CD4-positive, CD25-positive, alpha-beta regulatory T cell (primary cell): ENCODE results near the gene STH. TPM values are rescaled to one million over a fixed set of nuclear protein-coding genes. Genes with fewer than 3 reads are reported as not detected.
A peak's percentile ranks its signal among the peaks of the same experiment; 100 is the strongest.

Experiments
- ATAC-seq, 2 donors: fragments of 150-1000 bp; cut with Tn5 transposase; one replicate each; pipeline ENCODE4 v1.10.0; 2021; ENCODE audit warnings: low read depth in 2 of 2, moderate number of reproducible peaks in 2 of 2, moderate library complexity in 1 of 2
- DNase-seq, 3 donors: peaks; one replicate each; pipeline versions ENCODE4 v3.0.0 to v3.0.0-alpha.2; 2012 to 2022; ENCODE audit warnings: mixed read lengths in 1 of 3
- H3K27ac ChIP-seq: one replicate; pipeline ENCODE4 v1.7.0; 2013; ENCODE audit warnings: mild to moderate bottlenecking, low read length; ENCODE audit not compliant: insufficient read depth, poor library complexity, severe bottlenecking
- H3K27me3 ChIP-seq: one replicate; pipeline ENCODE4 v1.7.0; 2013; ENCODE audit warnings: low read length; ENCODE audit not compliant: control insufficient read depth, insufficient read depth
- H3K36me3 ChIP-seq: one replicate; pipeline ENCODE4 v1.7.0; 2013; ENCODE audit warnings: mild to moderate bottlenecking, low read length, moderate library complexity; ENCODE audit not compliant: control insufficient read depth, insufficient read depth
- H3K4me1 ChIP-seq: 2 replicates; pipeline ENCODE4 v1.7.0; 2013; ENCODE audit warnings: mild to moderate bottlenecking, low read length; ENCODE audit not compliant: insufficient read depth, control insufficient read depth, poor library complexity, severe bottlenecking
- H3K4me3 ChIP-seq: one replicate; pipeline ENCODE4 v1.7.0; 2013; ENCODE audit warnings: low read depth, mild to moderate bottlenecking, low read length, moderate library complexity
- H3K9me3 ChIP-seq, 2 experiments: 1 replicate in 1 of 2; 2 replicates in 1 of 2; pipeline ENCODE4 v1.7.0; 2013; ENCODE audit warnings: low read length in 2 of 2, mild to moderate bottlenecking in 1 of 2, moderate library complexity in 1 of 2; ENCODE audit not compliant: control insufficient read depth in 2 of 2
- H3K27ac Mint-ChIP-seq, 3 donors: one replicate each; pipeline ENCODE4 v1.8.0; 2020 to 2022; ENCODE audit warnings: mild to moderate bottlenecking in 3 of 3, mixed read lengths in 3 of 3, moderate library complexity in 2 of 3
- H3K27me3 Mint-ChIP-seq: one replicate; pipeline ENCODE4 v1.8.0; 2022; ENCODE audit warnings: mild to moderate bottlenecking, mixed read lengths
- H3K36me3 Mint-ChIP-seq: one replicate; pipeline ENCODE4 v1.8.0; 2020; ENCODE audit warnings: mixed read lengths
- H3K4me1 Mint-ChIP-seq, 4 donors: one replicate each; pipeline ENCODE4 v1.8.0; 2020 to 2022; ENCODE audit warnings: mixed read lengths in 4 of 4, mild to moderate bottlenecking in 1 of 4
- H3K4me3 Mint-ChIP-seq, 4 donors: one replicate each; pipeline ENCODE4 v1.8.0; 2020 to 2022; ENCODE audit warnings: mild to moderate bottlenecking in 4 of 4, mixed read lengths in 4 of 4, moderate library complexity in 3 of 4
- H3K9me3 Mint-ChIP-seq, 7 donors: one replicate each; pipeline ENCODE4 v1.8.0; 2020 to 2022; ENCODE audit warnings: mixed read lengths in 7 of 7, mild to moderate bottlenecking in 3 of 7, moderate library complexity in 2 of 7
- polyA plus RNA-seq, 4 donors: library from polyadenylated mRNA; unstranded; fragments of 300-500 nt; fragmentation: Illumina TruSeq; gene quantifications; one replicate each; pipeline ENCODE4 v1.2.3, GENCODE V29; 2021
- total RNA-seq: library from RNA; stranded (reverse); gene quantifications from one replicate; pipeline ENCODE4 v1.2.3, GENCODE V29; 2022

The STH gene
- total and polyA plus RNA-seq, 5 donors from 2014 or later = not detected

DNA sequence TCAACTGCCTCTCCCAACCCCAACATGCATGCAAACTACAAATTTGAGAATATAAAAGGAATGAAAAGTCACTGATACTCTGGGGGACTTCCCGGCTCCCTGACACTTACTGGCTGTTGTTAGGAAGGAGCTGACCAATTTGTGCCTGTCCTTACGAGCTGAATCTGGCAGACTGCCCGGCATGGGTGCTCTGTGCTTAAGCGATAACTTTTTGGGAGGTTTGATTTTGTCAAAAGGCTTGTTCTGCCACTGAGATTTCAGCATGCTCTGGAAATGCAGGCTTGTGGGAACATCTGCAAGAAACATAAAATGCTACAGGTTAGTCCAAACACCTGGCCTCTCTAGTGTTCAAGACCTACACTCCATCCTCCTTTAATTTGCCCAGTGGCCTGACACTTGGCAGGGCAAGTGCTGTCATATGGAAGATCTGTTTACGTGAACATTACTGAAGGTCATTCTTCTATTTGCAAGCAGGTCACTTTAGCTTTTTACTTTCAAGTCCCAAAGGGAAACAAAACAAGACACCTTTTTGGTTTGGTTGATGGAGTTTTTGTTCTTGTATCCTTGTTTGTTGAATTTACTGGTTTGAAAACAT is 40.6 kb downstream of the STH start:
- H3K4me3 ChIP-seq = no peak overlapping the region
- no peaks in the 10 kb centered on the region for H3K27me3 ChIP-seq
- no peak for ATAC-seq
- Mint-ChIP-seq H3K36me3 (peaks cover 49% of the 10 kb centered on the region), H3K27me3 (no peaks in the 10 kb centered on the region), H3K27ac (peak overlapping the region; percentile 32 to 44 (median 36)), H3K4me1 (peaks cover 10 to 34% (median 18%) of the 10 kb centered on the region in 4 donors), H3K9me3 (no peaks in the 10 kb centered on the region), H3K4me3 (no peak overlapping the region)
- DNase-seq = no peak
- no peaks in the 10 kb centered on the region for H3K4me1 ChIP-seq
- no peak overlapping the region for H3K27ac ChIP-seq
- peaks cover 85% of the 10 kb centered on the region for H3K36me3 ChIP-seq
- no peaks in the 10 kb centered on the region for H3K9me3 ChIP-seq

DNA sequence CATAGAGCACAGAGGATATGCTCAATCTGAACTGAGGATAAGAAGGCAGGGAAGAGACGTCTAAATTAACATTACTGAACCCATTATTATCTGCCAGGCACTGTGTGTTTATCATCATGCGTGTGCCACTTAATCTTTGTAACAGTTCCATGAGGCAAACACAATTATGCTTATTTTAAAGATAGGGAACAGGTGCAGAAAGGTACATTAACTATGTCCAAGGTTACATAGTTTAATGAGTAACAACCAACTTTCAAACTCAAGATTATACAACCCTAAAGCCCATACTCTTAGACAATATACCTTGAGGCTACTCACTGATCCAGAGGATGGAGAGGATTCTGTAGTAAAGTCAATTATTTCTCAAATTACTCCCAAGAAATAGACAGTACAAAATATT is 43.2 kb downstream of the STH start:
- no peaks in the 10 kb centered on the region for H3K27me3 Mint-ChIP-seq
- H3K36me3 ChIP-seq = peaks cover 79% of the 10 kb centered on the region
- no peak overlapping the region for H3K27ac ChIP-seq
- no peak overlapping the region for H3K27ac Mint-ChIP-seq
- H3K9me3 Mint-ChIP-seq = no peaks in the 10 kb centered on the region
- H3K4me3 Mint-ChIP-seq = no peak overlapping the region
- H3K4me3 ChIP-seq = no peak overlapping the region
- H3K36me3 Mint-ChIP-seq = peaks cover 47% of the 10 kb centered on the region
- H3K4me1 Mint-ChIP-seq = peaks cover 15 to 33% (median 24%) of the 10 kb centered on the region in 4 donors
- H3K4me1 ChIP-seq = no peaks in the 10 kb centered on the region
- DNase-seq (no peak), ATAC-seq (no peak)
- no peaks in the 10 kb centered on the region for H3K27me3 ChIP-seq
- no peaks in the 10 kb centered on the region for H3K9me3 ChIP-seq

DNA sequence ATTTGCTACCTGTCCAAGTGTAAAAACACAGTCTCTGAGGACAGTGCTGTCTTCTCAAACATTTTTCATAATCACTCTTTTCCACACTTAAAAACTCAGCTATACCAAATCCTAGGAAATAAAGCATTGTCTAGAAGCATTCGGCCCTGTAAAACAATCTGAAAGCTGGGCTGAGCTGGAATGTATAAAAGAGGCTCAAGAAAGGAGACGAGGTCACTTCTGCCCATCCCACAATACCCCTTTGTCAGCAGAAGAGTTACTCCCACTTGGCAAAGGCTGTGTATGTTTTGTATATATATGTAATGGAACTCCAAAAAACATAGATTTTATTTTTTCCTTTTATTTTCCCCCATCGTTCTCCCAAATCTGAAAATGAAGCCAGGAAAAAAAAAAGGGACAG is 43.9 kb downstream of the STH start:
- DNase-seq (no peak), ATAC-seq (no peak)
- H3K36me3 ChIP-seq = peaks cover 78% of the 10 kb centered on the region
- Mint-ChIP-seq H3K4me3 (no peak overlapping the region), H3K4me1 (peaks cover 15 to 32% (median 24%) of the 10 kb centered on the region in 4 donors), H3K27ac (peak overlapping the region in 1 of 3 donors; percentile 15), H3K9me3 (no peaks in the 10 kb centered on the region), H3K36me3 (peaks cover 47% of the 10 kb centered on the region), H3K27me3 (no peaks in the 10 kb centered on the region)
- no peaks in the 10 kb centered on the region for H3K27me3 ChIP-seq
- no peaks in the 10 kb centered on the region for H3K9me3 ChIP-seq
- no peak overlapping the region for H3K27ac ChIP-seq
- no peaks in the 10 kb centered on the region for H3K4me1 ChIP-seq
- no peak overlapping the region for H3K4me3 ChIP-seq

DNA sequence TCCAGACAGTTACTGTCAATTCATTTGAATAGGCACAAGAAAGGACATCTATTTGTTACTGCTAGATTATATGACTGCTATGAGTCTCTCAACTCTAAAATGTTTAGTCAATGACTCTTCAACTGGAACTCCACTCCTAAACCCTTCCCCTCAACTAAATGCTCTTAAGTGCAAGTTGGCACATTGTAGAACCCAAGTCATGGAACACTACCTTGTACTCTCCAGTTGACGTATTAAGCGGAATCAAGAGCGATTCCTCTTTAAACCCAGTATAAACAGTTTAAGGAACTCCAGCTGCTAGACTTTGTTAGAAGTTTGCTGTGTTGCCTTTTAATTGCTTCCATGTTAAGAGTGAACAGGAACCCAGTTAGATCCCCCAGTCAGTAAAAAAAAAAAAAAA is 44.6 kb downstream of the STH start:
- H3K4me1 Mint-ChIP-seq = peaks cover 12 to 27% (median 20%) of the 10 kb centered on the region in 4 donors
- peak overlapping the region in 2 of 3 donors; percentile 42 to 63 for H3K27ac Mint-ChIP-seq
- no peak for DNase-seq
- Histone ChIP-seq H3K27ac (no peak overlapping the region), H3K4me1 (no peaks in the 10 kb centered on the region), H3K4me3 (no peak overlapping the region), H3K9me3 (no peaks in the 10 kb centered on the region), H3K36me3 (peaks cover 78% of the 10 kb centered on the region), H3K27me3 (no peaks in the 10 kb centered on the region)
- ATAC-seq = no peak
- no peaks in the 10 kb centered on the region for H3K9me3 Mint-ChIP-seq
- H3K4me3 Mint-ChIP-seq = no peak overlapping the region
- no peaks in the 10 kb centered on the region for H3K27me3 Mint-ChIP-seq
- H3K36me3 Mint-ChIP-seq = peaks cover 44% of the 10 kb centered on the region

DNA sequence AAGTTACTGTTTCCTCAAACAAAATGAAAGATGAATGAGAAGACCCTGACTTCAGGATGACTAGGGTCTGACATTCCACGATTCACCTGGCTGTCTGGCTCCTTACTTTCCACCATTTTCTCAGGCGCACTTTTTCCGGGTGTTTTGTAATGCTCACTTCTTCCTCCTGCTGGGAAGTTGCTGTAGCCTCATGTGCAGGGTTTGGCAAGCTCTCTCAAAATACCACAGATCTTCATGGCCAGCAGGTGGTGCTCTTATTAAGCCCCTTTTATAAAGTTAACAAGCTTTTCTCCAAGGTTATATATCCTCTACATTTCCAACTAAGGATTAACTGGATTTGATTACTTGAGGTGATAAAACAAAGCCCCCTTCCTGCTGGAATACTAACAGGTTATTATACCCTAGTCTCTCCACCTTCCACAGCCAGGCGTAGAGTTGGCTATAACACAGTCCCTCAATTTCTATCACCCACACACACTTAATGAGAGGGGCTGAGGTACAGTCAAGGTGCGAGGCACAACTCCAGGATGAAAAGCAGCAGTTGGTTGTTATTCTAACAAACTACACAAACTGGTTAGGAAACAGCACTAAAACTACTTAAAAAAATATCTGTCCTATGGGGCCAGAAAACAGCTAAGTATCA is 45.4 kb downstream of the STH start:
- H3K9me3 Mint-ChIP-seq = no peaks in the 10 kb centered on the region

DNA sequence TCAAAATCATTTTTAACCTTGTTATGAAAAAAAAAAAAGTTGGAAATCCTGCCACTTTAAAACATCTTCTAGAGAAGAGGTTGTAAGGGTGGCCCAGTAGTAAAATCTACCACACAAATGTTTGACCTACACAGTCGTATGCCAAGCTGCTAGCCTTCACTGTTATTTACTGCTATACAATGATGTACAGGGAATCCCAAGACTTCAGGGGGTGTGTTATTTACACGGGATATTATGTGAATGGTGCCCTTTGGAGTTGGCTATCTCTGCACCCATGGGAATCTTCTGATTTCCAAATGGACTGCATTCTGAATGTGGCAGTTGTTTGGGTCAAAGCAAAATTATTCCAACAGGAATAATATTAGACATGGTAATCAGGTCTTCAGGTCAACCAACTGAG is 45.9 kb downstream of the STH start:
- no peaks in the 10 kb centered on the region for H3K27me3 Mint-ChIP-seq
- H3K4me1 Mint-ChIP-seq = peaks cover 12 to 27% (median 20%) of the 10 kb centered on the region in 4 donors
- Histone ChIP-seq H3K27ac (no peak overlapping the region), H3K27me3 (no peaks in the 10 kb centered on the region), H3K4me1 (no peaks in the 10 kb centered on the region), H3K9me3 (no peaks in the 10 kb centered on the region), H3K36me3 (peaks cover 78% of the 10 kb centered on the region), H3K4me3 (no peak overlapping the region)
- DNase-seq = no peak
- H3K36me3 Mint-ChIP-seq = peaks cover 39% of the 10 kb centered on the region
- H3K27ac Mint-ChIP-seq = peak overlapping the region; percentile 63 to 76 (median 67)
- H3K4me3 Mint-ChIP-seq = no peak overlapping the region
- no peak for ATAC-seq
- H3K9me3 Mint-ChIP-seq = no peaks in the 10 kb centered on the region

More for the DNA sequence above, 45.4 kb downstream of the STH start:
- no peaks in the 10 kb centered on the region for H3K27me3 Mint-ChIP-seq
- no peak overlapping the region for H3K4me3 Mint-ChIP-seq
- no peak overlapping the region for H3K27ac ChIP-seq
- H3K4me1 ChIP-seq = no peaks in the 10 kb centered on the region
- ATAC-seq (no peak), DNase-seq (peak; percentile 31 to 71 (median 53))
- no peak overlapping the region for H3K4me3 ChIP-seq
- H3K27ac Mint-ChIP-seq = peak overlapping the region in 2 of 3 donors; percentile 63 to 77
- no peaks in the 10 kb centered on the region for H3K27me3 ChIP-seq
- no peaks in the 10 kb centered on the region for H3K9me3 ChIP-seq
- peaks cover 78% of the 10 kb centered on the region for H3K36me3 ChIP-seq
- H3K36me3 Mint-ChIP-seq = peaks cover 42% of the 10 kb centered on the region
- peaks cover 12 to 27% (median 20%) of the 10 kb centered on the region in 4 donors for H3K4me1 Mint-ChIP-seq

DNA sequence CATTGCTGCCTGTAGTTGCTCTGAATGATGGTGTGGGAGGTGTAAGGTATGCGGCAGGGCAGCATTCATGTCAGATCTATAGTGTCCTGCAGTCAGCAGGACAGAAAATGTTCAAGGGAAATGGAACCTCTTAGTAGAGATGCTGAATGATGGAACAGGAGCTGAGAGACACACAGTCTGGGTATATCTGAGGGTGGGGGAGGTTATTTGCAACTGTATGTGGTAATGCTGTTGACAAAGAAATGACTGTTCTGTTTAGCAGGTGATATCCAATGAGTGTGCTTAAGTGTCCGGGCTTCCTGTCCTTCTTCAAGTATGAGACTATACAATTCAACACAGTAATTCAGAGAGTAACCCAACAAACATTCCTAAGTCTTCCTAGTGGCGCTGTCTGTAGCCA is 46.6 kb downstream of the STH start:
- no peaks in the 10 kb centered on the region for H3K27me3 ChIP-seq
- no peaks in the 10 kb centered on the region for H3K9me3 Mint-ChIP-seq
- no peaks in the 10 kb centered on the region for H3K4me1 ChIP-seq
- H3K27ac ChIP-seq = no peak overlapping the region
- ATAC-seq = no peak
- H3K9me3 ChIP-seq = no peaks in the 10 kb centered on the region
- no peaks in the 10 kb centered on the region for H3K27me3 Mint-ChIP-seq
- H3K36me3 ChIP-seq = peaks cover 78% of the 10 kb centered on the region
- peaks cover 12 to 23% (median 19%) of the 10 kb centered on the region in 4 donors for H3K4me1 Mint-ChIP-seq
- DNase-seq = no peak
- no peak overlapping the region for H3K4me3 Mint-ChIP-seq
- peak overlapping the region; percentile 11 to 90 (median 76) for H3K27ac Mint-ChIP-seq
- no peak overlapping the region for H3K4me3 ChIP-seq
- H3K36me3 Mint-ChIP-seq = peaks cover 33% of the 10 kb centered on the region

DNA sequence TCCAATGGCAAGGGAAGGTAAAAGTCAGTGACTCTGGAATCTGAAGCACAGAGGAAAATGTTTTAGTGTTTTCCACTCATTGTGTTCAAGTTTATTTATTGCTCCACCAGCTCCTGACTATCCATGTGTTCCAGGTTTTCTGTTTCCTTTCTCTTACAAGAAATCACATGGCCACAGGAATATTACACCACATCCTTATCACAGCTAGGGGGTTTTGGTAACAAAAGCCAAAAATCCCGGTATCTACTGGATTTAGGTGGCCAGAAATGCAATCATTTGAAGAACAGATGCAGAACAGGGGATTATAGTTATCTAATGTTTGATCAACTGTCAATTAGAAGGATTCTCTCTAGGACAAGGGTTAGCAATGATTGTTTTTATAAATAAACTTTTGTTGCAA is 47.9 kb downstream of the STH start:
- DNase-seq (no peak), ATAC-seq (no peak)
- Histone ChIP-seq H3K27ac (no peak overlapping the region), H3K27me3 (no peaks in the 10 kb centered on the region), H3K9me3 (no peaks in the 10 kb centered on the region), H3K36me3 (peaks cover 80% of the 10 kb centered on the region), H3K4me1 (no peaks in the 10 kb centered on the region), H3K4me3 (no peak overlapping the region)
- Mint-ChIP-seq H3K4me3 (no peak overlapping the region), H3K27me3 (no peaks in the 10 kb centered on the region), H3K27ac (no peak overlapping the region), H3K36me3 (peaks cover 39% of the 10 kb centered on the region), H3K9me3 (no peaks in the 10 kb centered on the region), H3K4me1 (peaks cover 15 to 35% (median 25%) of the 10 kb centered on the region in 4 donors)
